Uterus (tissue), 2 donors: ENCODE data around the gene NDEL1.

Experiments
- CTCF ChIP-seq, 4 experiments: fragments of 200-600 bp in 2 of 4; fragments of 450-650 bp in 2 of 4; sonication (generic) in 2 of 4; IDR thresholded peaks; one replicate each; pipeline ENCODE4 v1.5.1; 2016 to 2019; ENCODE audit warnings: antibody characterized with exemption in 4 of 4, mild to moderate bottlenecking in 2 of 4, moderate library complexity in 1 of 4
- POLR2A ChIP-seq, 2 donors: fragments of 450-650 bp; IDR thresholded peaks; one replicate each; pipeline ENCODE4 v1.6.1; 2016; ENCODE audit warnings: antibody characterized with exemption in 2 of 2, mild to moderate bottlenecking in 1 of 2, moderate library complexity in 1 of 2

DNA sequence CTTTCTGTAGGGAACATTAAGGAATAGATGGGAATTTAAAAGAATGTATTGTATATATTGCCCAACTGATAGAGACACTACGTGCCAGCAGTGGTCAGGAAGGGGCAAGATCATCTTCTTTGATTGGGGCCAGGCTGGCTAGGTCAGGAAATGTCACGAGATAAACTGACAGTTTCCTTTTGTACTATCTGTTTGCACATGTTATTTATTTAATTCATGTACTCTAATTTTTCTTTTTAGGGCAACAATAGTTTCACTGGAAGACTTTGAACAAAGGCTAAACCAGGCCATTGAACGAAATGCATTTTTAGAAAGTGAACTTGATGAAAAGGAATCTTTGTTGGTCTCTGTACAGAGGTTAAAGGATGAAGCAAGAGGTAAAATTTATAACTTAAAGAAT, 12.6 kb downstream of the NDEL1 start:
- no peak for TF ChIP-seq CTCF (IDR thresholded peaks at IDR 0.05)
- TF ChIP-seq POLR2A (IDR thresholded peaks at IDR 0.05): no peak
